CD4-positive, CD25-positive, alpha-beta regulatory T cell (primary cell): Measurements from ENCODE around the gene SLC2A13. TPM values are rescaled to one million over a fixed set of nuclear protein-coding genes. Genes with fewer than 3 reads are reported as not detected.

Experiments used
- polyA plus RNA-seq, 4 donors: library from polyadenylated mRNA; unstranded; fragments of 300-500 nt; fragmentation: Illumina TruSeq; gene quantifications; one replicate each; pipeline ENCODE4 v1.2.3, GENCODE V29; 2021
- total RNA-seq: library from RNA; stranded (reverse); gene quantifications from one replicate; pipeline ENCODE4 v1.2.3, GENCODE V29; 2022

Gene SLC2A13
- total and polyA plus RNA-seq, 5 donors from 2014 or later: 0.96 to 4.4 (median 1.9) TPM

Other genes starting within 250 kb of the SLC2A13 start
- gene LRRK2, start 118.9 kb upstream of the SLC2A13 start, total RNA-seq: 0.15 TPM
- under 1 TPM in 1 of 4 donors, not detected in 3; 0.44 TPM for gene LRRK2, start 118.9 kb upstream of the SLC2A13 start, polyA plus RNA-seq